Measurements from ENCODE around the gene BST1. TPM values are rescaled to one million over a fixed set of nuclear protein-coding genes. Genes with fewer than 3 reads are reported as not detected.

BST1 gene
- total RNA-seq, 1 donor from 2014 or later: 4.9 TPM

DNA sequence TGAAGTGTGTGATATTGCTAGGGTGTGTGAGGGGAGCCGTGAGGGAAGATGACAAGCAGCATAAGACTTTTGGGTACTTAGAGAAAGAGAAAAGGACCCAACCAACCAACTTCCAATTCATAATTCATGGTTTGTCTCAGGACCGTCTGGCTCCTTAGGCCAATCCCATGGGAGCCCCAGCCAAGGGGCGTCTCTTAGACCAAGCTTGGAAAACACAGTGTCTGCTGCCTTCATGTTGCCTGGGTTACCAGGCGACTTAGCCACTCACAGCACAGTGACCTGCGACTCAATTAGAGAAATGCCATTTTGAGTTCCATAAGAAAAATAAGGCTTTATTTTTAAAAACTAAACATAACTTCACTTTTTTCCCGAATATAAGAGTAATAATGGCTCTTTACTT is 32.7 kb downstream of the BST1 start:
- no peak for DNase-seq (ENCODE audit: low read depth)
- TF ChIP-seq, protein P1, sequence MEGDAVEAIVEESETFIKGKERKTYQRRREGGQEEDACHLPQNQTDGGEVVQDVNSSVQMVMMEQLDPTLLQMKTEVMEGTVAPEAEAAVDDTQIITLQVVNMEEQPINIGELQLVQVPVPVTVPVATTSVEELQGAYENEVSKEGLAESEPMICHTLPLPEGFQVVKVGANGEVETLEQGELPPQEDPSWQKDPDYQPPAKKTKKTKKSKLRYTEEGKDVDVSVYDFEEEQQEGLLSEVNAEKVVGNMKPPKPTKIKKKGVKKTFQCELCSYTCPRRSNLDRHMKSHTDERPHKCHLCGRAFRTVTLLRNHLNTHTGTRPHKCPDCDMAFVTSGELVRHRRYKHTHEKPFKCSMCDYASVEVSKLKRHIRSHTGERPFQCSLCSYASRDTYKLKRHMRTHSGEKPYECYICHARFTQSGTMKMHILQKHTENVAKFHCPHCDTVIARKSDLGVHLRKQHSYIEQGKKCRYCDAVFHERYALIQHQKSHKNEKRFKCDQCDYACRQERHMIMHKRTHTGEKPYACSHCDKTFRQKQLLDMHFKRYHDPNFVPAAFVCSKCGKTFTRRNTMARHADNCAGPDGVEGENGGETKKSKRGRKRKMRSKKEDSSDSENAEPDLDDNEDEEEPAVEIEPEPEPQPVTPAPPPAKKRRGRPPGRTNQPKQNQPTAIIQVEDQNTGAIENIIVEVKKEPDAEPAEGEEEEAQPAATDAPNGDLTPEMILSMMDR (IDR thresholded peaks at IDR 0.05; ENCODE audit: insufficient read depth, low read length, poor library complexity, severe bottlenecking): no peak

DNA sequence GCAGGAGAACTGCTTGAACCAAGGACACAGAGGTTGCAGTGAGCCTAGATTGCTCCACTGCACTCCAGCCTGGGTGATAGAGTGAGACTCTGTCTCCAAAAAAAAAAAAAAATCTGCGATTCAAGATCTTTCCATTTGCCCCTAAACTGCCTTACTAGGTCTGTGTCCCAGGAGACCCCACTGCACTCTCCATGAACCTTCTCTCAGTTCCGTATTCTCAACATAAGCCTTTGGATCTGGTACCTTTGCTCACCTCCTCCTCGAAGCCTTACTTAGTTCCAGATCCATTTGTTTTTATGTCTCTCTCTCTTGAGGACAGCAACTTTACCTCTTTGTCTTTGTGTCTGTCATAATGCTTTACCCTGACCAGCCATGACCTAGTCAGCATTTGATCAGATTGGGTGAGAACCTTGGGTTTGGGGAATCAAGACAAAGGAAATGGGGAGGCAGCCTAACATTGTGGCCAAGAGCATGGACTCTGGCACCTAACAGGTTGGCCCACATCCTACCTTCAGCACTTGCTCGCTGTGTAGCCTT is 33.7 kb downstream of the BST1 start:
- no peak for DNase-seq (ENCODE audit: low read depth)
- TF ChIP-seq, protein P1 (IDR thresholded peaks at IDR 0.05; ENCODE audit: insufficient read depth, low read length, poor library complexity, severe bottlenecking): no peak
- H3K27me3 ChIP-seq (ENCODE audit: control insufficient read depth, insufficient read depth, low read length): no peaks in the 10 kb centered on the region
- no peaks in the 10 kb centered on the region for H3K36me3 ChIP-seq (ENCODE audit: control insufficient read depth, insufficient read depth, low read length)
- H3K4me3 ChIP-seq (ENCODE audit: low read depth, low read length): no peak overlapping the region

More for the DNA sequence above, 32.7 kb downstream of the BST1 start:
- no peaks in the 10 kb centered on the region for H3K27me3 ChIP-seq (ENCODE audit: control insufficient read depth, insufficient read depth, low read length)
- no peak overlapping the region for H3K4me3 ChIP-seq (ENCODE audit: low read depth, low read length)
- no peaks in the 10 kb centered on the region for H3K36me3 ChIP-seq (ENCODE audit: control insufficient read depth, insufficient read depth, low read length)

- TF ChIP-seq, protein P1 (IDR thresholded peaks at IDR 0.05; ENCODE audit: insufficient read depth, low read length, poor library complexity, severe bottlenecking): no peak
- no peaks in the 10 kb centered on the region for H3K27me3 ChIP-seq (ENCODE audit: control insufficient read depth, insufficient read depth, low read length)
- no peak for DNase-seq (ENCODE audit: low read depth)
- no peak overlapping the region for H3K4me3 ChIP-seq (ENCODE audit: low read depth, low read length)
- H3K36me3 ChIP-seq (ENCODE audit: control insufficient read depth, insufficient read depth, low read length): no peaks in the 10 kb centered on the region
Measured at GRCh38 chr4:15737255-15737654, 34.4 kb downstream of the BST1 start.

DNA sequence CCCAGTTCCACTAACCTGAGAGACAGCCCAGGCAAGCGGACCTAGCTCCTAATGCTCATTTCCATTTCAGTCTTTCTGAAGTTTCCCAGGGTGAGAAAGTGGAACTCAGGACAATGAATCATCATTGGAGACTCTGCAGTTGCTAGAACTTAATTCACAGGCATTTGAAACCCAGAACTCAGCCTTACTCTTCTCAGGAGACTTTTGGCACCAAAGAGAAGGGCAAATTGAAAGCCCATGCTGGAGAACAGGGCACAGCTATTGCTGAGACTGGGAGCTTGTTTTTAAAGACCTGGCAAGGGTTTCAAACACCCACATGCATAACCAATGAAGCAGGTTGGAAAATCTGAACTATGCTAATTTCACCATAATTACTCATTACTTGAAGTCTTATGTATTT is 36.0 kb downstream of the BST1 start:
- no peak for DNase-seq (ENCODE audit: low read depth)
- H3K4me3 ChIP-seq (ENCODE audit: low read depth, low read length): no peak overlapping the region
- TF ChIP-seq, protein P1 (IDR thresholded peaks at IDR 0.05; ENCODE audit: insufficient read depth, low read length, poor library complexity, severe bottlenecking): no peak

GRCh38 chr4:15740764-15741404 is 38.0 kb downstream of the BST1 start:
- DNase-seq (ENCODE audit: low read depth): no peak
- Histone ChIP-seq H3K4me3 (ENCODE audit: low read depth, low read length) (no peak overlapping the region), H3K36me3 (ENCODE audit: control insufficient read depth, insufficient read depth, low read length) (no peaks in the 10 kb centered on the region), H3K27me3 (ENCODE audit: control insufficient read depth, insufficient read depth, low read length) (no peaks in the 10 kb centered on the region)
- TF ChIP-seq, protein P1 (IDR thresholded peaks at IDR 0.05; ENCODE audit: insufficient read depth, low read length, poor library complexity, severe bottlenecking): no peak

More for the DNA sequence above, 36.0 kb downstream of the BST1 start:
- no peaks in the 10 kb centered on the region for H3K27me3 ChIP-seq (ENCODE audit: control insufficient read depth, insufficient read depth, low read length)
- no peaks in the 10 kb centered on the region for H3K36me3 ChIP-seq (ENCODE audit: control insufficient read depth, insufficient read depth, low read length)

Data from kidney epithelial cell (primary cell).